Measurements from ENCODE around the gene SETDB2. TPM values are rescaled to one million over a fixed set of nuclear protein-coding genes. Genes with fewer than 3 reads are reported as not detected.

SETDB2 gene, protein sequence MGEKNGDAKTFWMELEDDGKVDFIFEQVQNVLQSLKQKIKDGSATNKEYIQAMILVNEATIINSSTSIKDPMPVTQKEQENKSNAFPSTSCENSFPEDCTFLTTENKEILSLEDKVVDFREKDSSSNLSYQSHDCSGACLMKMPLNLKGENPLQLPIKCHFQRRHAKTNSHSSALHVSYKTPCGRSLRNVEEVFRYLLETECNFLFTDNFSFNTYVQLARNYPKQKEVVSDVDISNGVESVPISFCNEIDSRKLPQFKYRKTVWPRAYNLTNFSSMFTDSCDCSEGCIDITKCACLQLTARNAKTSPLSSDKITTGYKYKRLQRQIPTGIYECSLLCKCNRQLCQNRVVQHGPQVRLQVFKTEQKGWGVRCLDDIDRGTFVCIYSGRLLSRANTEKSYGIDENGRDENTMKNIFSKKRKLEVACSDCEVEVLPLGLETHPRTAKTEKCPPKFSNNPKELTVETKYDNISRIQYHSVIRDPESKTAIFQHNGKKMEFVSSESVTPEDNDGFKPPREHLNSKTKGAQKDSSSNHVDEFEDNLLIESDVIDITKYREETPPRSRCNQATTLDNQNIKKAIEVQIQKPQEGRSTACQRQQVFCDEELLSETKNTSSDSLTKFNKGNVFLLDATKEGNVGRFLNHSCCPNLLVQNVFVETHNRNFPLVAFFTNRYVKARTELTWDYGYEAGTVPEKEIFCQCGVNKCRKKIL
- 13.8 and 18.6 TPM in 2 replicates for total RNA-seq

DNA sequence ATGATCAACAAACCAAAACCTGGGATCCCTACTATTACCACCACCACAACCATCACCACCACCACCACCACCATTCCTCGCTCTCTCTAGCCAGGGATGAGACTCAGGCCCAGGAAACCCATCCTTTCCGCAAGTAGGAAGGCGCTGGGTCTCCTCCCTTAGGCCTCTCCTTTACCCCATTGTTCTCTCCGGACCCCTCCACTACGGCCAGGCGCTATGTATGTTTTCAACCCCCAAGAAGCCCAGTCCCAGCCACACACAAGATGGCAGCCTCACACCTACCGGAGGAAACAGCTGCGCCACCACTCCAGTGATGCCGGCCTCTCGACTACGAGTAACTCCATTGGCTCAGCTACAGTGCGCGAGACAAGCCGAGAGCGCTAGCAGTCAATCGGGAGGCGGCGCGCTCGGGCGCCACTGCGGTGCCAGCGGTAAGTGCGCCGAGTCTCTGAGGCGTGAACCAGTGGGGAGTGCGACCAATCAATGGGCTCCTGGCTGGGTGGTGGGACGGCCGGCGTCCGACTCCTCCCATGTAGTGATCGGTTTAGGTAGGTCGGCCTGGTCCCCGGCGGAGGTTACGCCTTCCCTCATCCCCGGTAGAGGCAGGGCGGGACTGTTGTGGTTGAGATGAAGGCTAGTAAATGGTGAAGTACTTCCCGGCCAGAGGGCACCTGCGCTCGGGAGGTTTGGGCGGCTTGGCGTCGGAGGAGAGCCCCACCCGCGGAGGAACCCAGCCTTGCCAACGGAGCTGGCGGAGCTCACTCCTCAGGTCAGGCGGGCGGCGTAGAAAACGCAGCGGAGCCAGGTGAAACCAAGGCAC, at the start of gene SETDB2, which contains the start of gene CAB39L:
TSS of gene SETDB2 (plus strand) at position 571 of the 820 bp plus-strand sequence. CDS start 7,620 bp downstream, outside the sequence.
TSS of gene CAB39L (minus strand) at position 361 of the 820 bp plus-strand sequence. CDS start 61,154 bp downstream, outside the sequence.
- H3K27ac ChIP-seq (ENCODE audit: low read depth, low read length): peak within 1 kb of the TSS; percentile 86
- TF ChIP-seq, protein P1, sequence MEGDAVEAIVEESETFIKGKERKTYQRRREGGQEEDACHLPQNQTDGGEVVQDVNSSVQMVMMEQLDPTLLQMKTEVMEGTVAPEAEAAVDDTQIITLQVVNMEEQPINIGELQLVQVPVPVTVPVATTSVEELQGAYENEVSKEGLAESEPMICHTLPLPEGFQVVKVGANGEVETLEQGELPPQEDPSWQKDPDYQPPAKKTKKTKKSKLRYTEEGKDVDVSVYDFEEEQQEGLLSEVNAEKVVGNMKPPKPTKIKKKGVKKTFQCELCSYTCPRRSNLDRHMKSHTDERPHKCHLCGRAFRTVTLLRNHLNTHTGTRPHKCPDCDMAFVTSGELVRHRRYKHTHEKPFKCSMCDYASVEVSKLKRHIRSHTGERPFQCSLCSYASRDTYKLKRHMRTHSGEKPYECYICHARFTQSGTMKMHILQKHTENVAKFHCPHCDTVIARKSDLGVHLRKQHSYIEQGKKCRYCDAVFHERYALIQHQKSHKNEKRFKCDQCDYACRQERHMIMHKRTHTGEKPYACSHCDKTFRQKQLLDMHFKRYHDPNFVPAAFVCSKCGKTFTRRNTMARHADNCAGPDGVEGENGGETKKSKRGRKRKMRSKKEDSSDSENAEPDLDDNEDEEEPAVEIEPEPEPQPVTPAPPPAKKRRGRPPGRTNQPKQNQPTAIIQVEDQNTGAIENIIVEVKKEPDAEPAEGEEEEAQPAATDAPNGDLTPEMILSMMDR (IDR thresholded peaks at IDR 0.05; ENCODE audit: extremely low read depth, low read depth, low read length): peak; percentile 25
- no peaks in the 10 kb centered on the region for H3K36me3 ChIP-seq (ENCODE audit: insufficient read depth, low read length)
- no peaks in the 10 kb centered on the region for H4K20me1 ChIP-seq (ENCODE audit: insufficient read depth, low read length)
- H3K79me2 ChIP-seq (ENCODE audit: insufficient read depth, low read length): peaks cover 30% of the 10 kb centered on the region
- DNase-seq (ENCODE audit: insufficient read length, low spot score, missing footprints): peak; percentile 96
- H3K4me1 ChIP-seq (ENCODE audit: insufficient read depth, low read length): peaks cover 13% of the 10 kb centered on the region
- H3K4me2 ChIP-seq (ENCODE audit: insufficient read depth, low read length): peak within 1 kb of the TSS; percentile 83
- no peaks in the 10 kb centered on the region for H3K9me3 ChIP-seq (ENCODE audit: low read depth, low read length)
- H2AFZ ChIP-seq (ENCODE audit: low read length): peak within 1 kb of the TSS; percentile 95
- H3K27me3 ChIP-seq (ENCODE audit: insufficient read depth, low read length): no peaks in the 10 kb centered on the region
- peak within 1 kb of the TSS; percentile 82 for H3K4me3 ChIP-seq (ENCODE audit: insufficient read depth, low read length)

GRCh38 chr13:49395451-49395865, 48.6 kb upstream of the SETDB2 start:
- DNase-seq (ENCODE audit: insufficient read length, low spot score, missing footprints): peak; percentile 67
- Histone ChIP-seq H3K79me2 (ENCODE audit: insufficient read depth, low read length) (no peaks in the 10 kb centered on the region), H3K4me2 (ENCODE audit: insufficient read depth, low read length) (no peak overlapping the region), H3K36me3 (ENCODE audit: insufficient read depth, low read length) (no peaks in the 10 kb centered on the region), H3K4me1 (ENCODE audit: insufficient read depth, low read length) (peaks cover 4% of the 10 kb centered on the region), H3K27me3 (ENCODE audit: insufficient read depth, low read length) (no peaks in the 10 kb centered on the region), H2AFZ (ENCODE audit: low read length) (no peak overlapping the region), H4K20me1 (ENCODE audit: insufficient read depth, low read length) (no peaks in the 10 kb centered on the region), H3K4me3 (ENCODE audit: insufficient read depth, low read length) (no peak overlapping the region), H3K27ac (ENCODE audit: low read depth, low read length) (no peak overlapping the region), H3K9me3 (ENCODE audit: low read depth, low read length) (no peaks in the 10 kb centered on the region)
- TF ChIP-seq, protein P1 (IDR thresholded peaks at IDR 0.05; ENCODE audit: extremely low read depth, low read depth, low read length): no peak

GRCh38 chr13:49395878-49396380, 48.1 kb upstream of the SETDB2 start:
- TF ChIP-seq, protein P1 (IDR thresholded peaks at IDR 0.05; ENCODE audit: extremely low read depth, low read depth, low read length): no peak
- Histone ChIP-seq H3K27ac (ENCODE audit: low read depth, low read length) (no peak overlapping the region), H2AFZ (ENCODE audit: low read length) (no peak overlapping the region), H3K79me2 (ENCODE audit: insufficient read depth, low read length) (no peaks in the 10 kb centered on the region), H3K4me2 (ENCODE audit: insufficient read depth, low read length) (no peak overlapping the region), H3K9me3 (ENCODE audit: low read depth, low read length) (no peaks in the 10 kb centered on the region), H3K4me3 (ENCODE audit: insufficient read depth, low read length) (no peak overlapping the region), H3K36me3 (ENCODE audit: insufficient read depth, low read length) (no peaks in the 10 kb centered on the region), H3K27me3 (ENCODE audit: insufficient read depth, low read length) (no peaks in the 10 kb centered on the region), H3K4me1 (ENCODE audit: insufficient read depth, low read length) (peaks cover 4% of the 10 kb centered on the region), H4K20me1 (ENCODE audit: insufficient read depth, low read length) (no peaks in the 10 kb centered on the region)
- DNase-seq (ENCODE audit: insufficient read length, low spot score, missing footprints): no peak
